ENCODE results near the gene ANKRD1. TPM values are rescaled to one million over a fixed set of nuclear protein-coding genes. Genes with fewer than 3 reads are reported as not detected.

The ANKRD1 gene
- total and polyA plus RNA-seq, 2 donors (not counting 1 experiment from before 2014, with no cell fraction given), result under 0.01 to 13.1 TPM

- peaks cover 25% of the 10 kb centered on the region for H3K79me2 ChIP-seq (ENCODE audit: control insufficient read depth, insufficient read depth, low read length)
- H3K4me3 ChIP-seq (replicated peaks in 1 of 4; ENCODE audit: control extremely low read depth in 1 of 4, insufficient read depth in 1 of 4, low read depth in 3 of 4, low read length in 4 of 4), result peak within 1 kb of the TSS; percentile 73 to 95 (median 92)
- no peaks in the 10 kb centered on the region for H3K4me1 ChIP-seq (ENCODE audit: control insufficient read depth, extremely low read depth, insufficient read depth, low read length)
- peak within 1 kb of the TSS; percentile 88 for H3K4me2 ChIP-seq (ENCODE audit: extremely low read depth, insufficient read depth, low read length)
- TF ChIP-seq EZH2 (IDR thresholded peaks at IDR 0.05; ENCODE audit: low read length, missing control alignments) (no peak), CTCF (conservative IDR thresholded peaks at IDR 0.05 in 1 of 2, IDR thresholded peaks at IDR 0.05 in 1 of 2; ENCODE audit: low read depth in 1 of 2, low read length in 2 of 2) (no peak)
- H3K9me3 ChIP-seq (ENCODE audit: control insufficient read depth, insufficient read depth, low read depth, low read length), result no peaks in the 10 kb centered on the region
- H3K27me3 ChIP-seq (ENCODE audit: control insufficient read depth, insufficient read depth, low read length), result peaks cover 4% of the 10 kb centered on the region
- H4K20me1 ChIP-seq (ENCODE audit: control insufficient read depth, extremely low read depth, insufficient read depth, low read length), result no peaks in the 10 kb centered on the region
- peak within 1 kb of the TSS; percentile 82 for H3K9ac ChIP-seq (ENCODE audit: insufficient read depth, low read length)
- H3K27ac ChIP-seq (ENCODE audit: insufficient read depth, low read length), result peak within 1 kb of the TSS; percentile 60
- no peaks in the 10 kb centered on the region for H3K36me3 ChIP-seq (ENCODE audit: control insufficient read depth, insufficient read depth, low read length)
- peak; percentile 78 to 83 for DNase-seq (ENCODE audit: low read depth in 2 of 2)
- H2AFZ ChIP-seq (ENCODE audit: low read length), result peak within 1 kb of the TSS; percentile 95
Measured at GRCh38 chr10:90871766-90872647, 48.9 kb downstream of the ANKRD1 start, which contains the start of gene RPP30. Gene RPP30 (plus strand): TSS chr10:90871974. CDS start chr10:90871987, 13 bp downstream.

- peak overlapping the region; percentile 73 to 95 (median 92) for H3K4me3 ChIP-seq (replicated peaks in 1 of 4; ENCODE audit: control extremely low read depth in 1 of 4, insufficient read depth in 1 of 4, low read depth in 3 of 4, low read length in 4 of 4)
- H3K9ac ChIP-seq (ENCODE audit: insufficient read depth, low read length), result no peak overlapping the region
- peaks cover 25% of the 10 kb centered on the region for H3K79me2 ChIP-seq (ENCODE audit: control insufficient read depth, insufficient read depth, low read length)
- TF ChIP-seq CTCF (conservative IDR thresholded peaks at IDR 0.05 in 1 of 2, IDR thresholded peaks at IDR 0.05 in 1 of 2; ENCODE audit: low read depth in 1 of 2, low read length in 2 of 2), result peak; percentile 60 to 70
- no peak for TF ChIP-seq EZH2 (IDR thresholded peaks at IDR 0.05; ENCODE audit: low read length, missing control alignments)
- H3K27me3 ChIP-seq (ENCODE audit: control insufficient read depth, insufficient read depth, low read length), result peaks cover 4% of the 10 kb centered on the region
- H4K20me1 ChIP-seq (ENCODE audit: control insufficient read depth, extremely low read depth, insufficient read depth, low read length), result no peaks in the 10 kb centered on the region
- peak overlapping the region; percentile 60 for H3K27ac ChIP-seq (ENCODE audit: insufficient read depth, low read length)
- H2AFZ ChIP-seq (ENCODE audit: low read length), result peak overlapping the region; percentile 86
- H3K9me3 ChIP-seq (ENCODE audit: control insufficient read depth, insufficient read depth, low read depth, low read length), result no peaks in the 10 kb centered on the region
- H3K4me2 ChIP-seq (ENCODE audit: extremely low read depth, insufficient read depth, low read length), result peak overlapping the region; percentile 76
- DNase-seq (ENCODE audit: low read depth in 2 of 2), result peak; percentile 88 to 90
- H3K36me3 ChIP-seq (ENCODE audit: control insufficient read depth, insufficient read depth, low read length), result no peaks in the 10 kb centered on the region
- no peaks in the 10 kb centered on the region for H3K4me1 ChIP-seq (ENCODE audit: control insufficient read depth, extremely low read depth, insufficient read depth, low read length)
Measured at GRCh38 chr10:90871279-90871765, 49.6 kb downstream of the ANKRD1 start.

GRCh38 chr10:90866050-90866598 is 54.8 kb downstream of the ANKRD1 start:
- Histone ChIP-seq H3K79me2 (ENCODE audit: control insufficient read depth, insufficient read depth, low read length) (no peaks in the 10 kb centered on the region), H3K9me3 (ENCODE audit: control insufficient read depth, insufficient read depth, low read depth, low read length) (no peaks in the 10 kb centered on the region), H4K20me1 (ENCODE audit: control insufficient read depth, extremely low read depth, insufficient read depth, low read length) (no peaks in the 10 kb centered on the region), H3K36me3 (ENCODE audit: control insufficient read depth, insufficient read depth, low read length) (no peaks in the 10 kb centered on the region), H3K9ac (ENCODE audit: insufficient read depth, low read length) (no peak overlapping the region), H2AFZ (ENCODE audit: low read length) (no peak overlapping the region), H3K4me3 (replicated peaks in 1 of 4; ENCODE audit: control extremely low read depth in 1 of 4, insufficient read depth in 1 of 4, low read depth in 3 of 4, low read length in 4 of 4) (no peak overlapping the region), H3K4me1 (ENCODE audit: control insufficient read depth, extremely low read depth, insufficient read depth, low read length) (no peaks in the 10 kb centered on the region), H3K4me2 (ENCODE audit: extremely low read depth, insufficient read depth, low read length) (no peak overlapping the region), H3K27me3 (ENCODE audit: control insufficient read depth, insufficient read depth, low read length) (peaks cover 4% of the 10 kb centered on the region), H3K27ac (ENCODE audit: insufficient read depth, low read length) (no peak overlapping the region)
- TF ChIP-seq EZH2 (IDR thresholded peaks at IDR 0.05; ENCODE audit: low read length, missing control alignments), result no peak
- no peak for TF ChIP-seq CTCF (conservative IDR thresholded peaks at IDR 0.05 in 1 of 2, IDR thresholded peaks at IDR 0.05 in 1 of 2; ENCODE audit: low read depth in 1 of 2, low read length in 2 of 2)
- no peak for DNase-seq (ENCODE audit: low read depth in 2 of 2)

All from fibroblast of lung (primary cell).